ENCODE results near the gene PPP6C.
"Not testable (repeated sequence)": the region's sequence is repeated elsewhere in the genome, so short reads cannot be mapped to it uniquely, and the experiment has no call there.

Gene PPP6C

GRCh38 chr9:125189361-125190289 is at the start of gene PPP6C:
PPP6C (minus strand) TSS chr9:125189803; CDS start chr9:125189718, 85 bp downstream.
- H3K4me3 Mint-ChIP-seq: peak within 1 kb of the TSS; percentile 96
- H3K27ac Mint-ChIP-seq: peak within 1 kb of the TSS; percentile 97
- H3K4me1 Mint-ChIP-seq (ENCODE audit: low read depth): peaks cover 66% of the 10 kb centered on the region
- H3K36me3 Mint-ChIP-seq: no peaks in the 10 kb centered on the region
- no peaks in the 10 kb centered on the region for H3K9me3 Mint-ChIP-seq (ENCODE audit: low read depth)
- no peaks in the 10 kb centered on the region for H3K27me3 Mint-ChIP-seq

GRCh38 chr9:125238915-125239446 is 49.4 kb upstream of the PPP6C start:
- peaks cover 59% of the 10 kb centered on the region for H3K4me1 Mint-ChIP-seq (ENCODE audit: low read depth)
- H3K27me3 Mint-ChIP-seq: no peaks in the 10 kb centered on the region
- H3K36me3 Mint-ChIP-seq: peaks cover 33% of the 10 kb centered on the region
- H3K4me3 Mint-ChIP-seq: peak overlapping the region; percentile 98
- peak overlapping the region; percentile 71 for H3K27ac Mint-ChIP-seq
- no peaks in the 10 kb centered on the region for H3K9me3 Mint-ChIP-seq (ENCODE audit: low read depth)

GRCh38 chr9:125238127-125238914 is 48.7 kb upstream of the PPP6C start:
- peak overlapping the region; percentile 98 for H3K4me3 Mint-ChIP-seq
- no peaks in the 10 kb centered on the region for H3K9me3 Mint-ChIP-seq (ENCODE audit: low read depth)
- H3K4me1 Mint-ChIP-seq (ENCODE audit: low read depth): peaks cover 57% of the 10 kb centered on the region
- peaks cover 33% of the 10 kb centered on the region for H3K36me3 Mint-ChIP-seq
- peak overlapping the region; percentile 71 for H3K27ac Mint-ChIP-seq
- H3K27me3 Mint-ChIP-seq: no peaks in the 10 kb centered on the region

GRCh38 chr9:125236520-125237159 is 47.0 kb upstream of the PPP6C start:
- peaks cover 49% of the 10 kb centered on the region for H3K4me1 Mint-ChIP-seq (ENCODE audit: low read depth)
- not testable (repeated sequence) for H3K27me3 Mint-ChIP-seq; H3K9me3 Mint-ChIP-seq (ENCODE audit: low read depth)
- peak overlapping the region; percentile 71 for H3K27ac Mint-ChIP-seq
- H3K4me3 Mint-ChIP-seq: peak overlapping the region; percentile 98
- H3K36me3 Mint-ChIP-seq: peaks cover 33% of the 10 kb centered on the region

- no peaks in the 10 kb centered on the region for H3K9me3 Mint-ChIP-seq (ENCODE audit: low read depth)
- H3K4me1 Mint-ChIP-seq (ENCODE audit: low read depth): peaks cover 49% of the 10 kb centered on the region
- no peaks in the 10 kb centered on the region for H3K27me3 Mint-ChIP-seq
- H3K4me3 Mint-ChIP-seq: peak overlapping the region; percentile 98
- peak overlapping the region; percentile 71 for H3K27ac Mint-ChIP-seq
- H3K36me3 Mint-ChIP-seq: peaks cover 31% of the 10 kb centered on the region
Observed at GRCh38 chr9:125235804-125236519, 46.4 kb upstream of the PPP6C start.

GRCh38 chr9:125234099-125234498 is 44.5 kb upstream of the PPP6C start:
- H3K27me3 Mint-ChIP-seq; H3K9me3 Mint-ChIP-seq (ENCODE audit: low read depth); H3K4me3 Mint-ChIP-seq; H3K27ac Mint-ChIP-seq: not testable (repeated sequence)
- Mint-ChIP-seq H3K4me1 (ENCODE audit: low read depth) (peaks cover 46% of the 10 kb centered on the region), H3K36me3 (peaks cover 25% of the 10 kb centered on the region)

- H3K9me3 Mint-ChIP-seq (ENCODE audit: low read depth): no peaks in the 10 kb centered on the region
- peak overlapping the region; percentile 23 for H3K27ac Mint-ChIP-seq
- no peaks in the 10 kb centered on the region for H3K27me3 Mint-ChIP-seq
- H3K4me1 Mint-ChIP-seq (ENCODE audit: low read depth): peaks cover 42% of the 10 kb centered on the region
- H3K4me3 Mint-ChIP-seq: no peak overlapping the region
- peaks cover 21% of the 10 kb centered on the region for H3K36me3 Mint-ChIP-seq
Observed at GRCh38 chr9:125233678-125234077, 44.1 kb upstream of the PPP6C start.

- Mint-ChIP-seq H3K4me3 (no peak overlapping the region), H3K27ac (no peak overlapping the region), H3K36me3 (no peaks in the 10 kb centered on the region), H3K9me3 (ENCODE audit: low read depth) (no peaks in the 10 kb centered on the region), H3K4me1 (ENCODE audit: low read depth) (no peaks in the 10 kb centered on the region), H3K27me3 (no peaks in the 10 kb centered on the region)
Observed at GRCh38 chr9:125227761-125228160, 38.2 kb upstream of the PPP6C start.

- not testable (repeated sequence) for H3K27me3 Mint-ChIP-seq; H3K4me1 Mint-ChIP-seq (ENCODE audit: low read depth); H3K27ac Mint-ChIP-seq; H3K4me3 Mint-ChIP-seq; H3K9me3 Mint-ChIP-seq (ENCODE audit: low read depth); H3K36me3 Mint-ChIP-seq
Observed at GRCh38 chr9:125224858-125225257, 35.3 kb upstream of the PPP6C start.

- Mint-ChIP-seq H3K36me3 (peaks cover 11% of the 10 kb centered on the region), H3K4me3 (no peak overlapping the region), H3K9me3 (ENCODE audit: low read depth) (no peaks in the 10 kb centered on the region), H3K27ac (no peak overlapping the region), H3K27me3 (no peaks in the 10 kb centered on the region), H3K4me1 (ENCODE audit: low read depth) (peaks cover 3% of the 10 kb centered on the region)
Observed at GRCh38 chr9:125218621-125219020, 29.0 kb upstream of the PPP6C start.

GRCh38 chr9:125214186-125214585 is 24.6 kb upstream of the PPP6C start:
- Mint-ChIP-seq H3K36me3 (peaks cover 17% of the 10 kb centered on the region), H3K27ac (no peak overlapping the region), H3K27me3 (no peaks in the 10 kb centered on the region), H3K9me3 (ENCODE audit: low read depth) (no peaks in the 10 kb centered on the region), H3K4me1 (ENCODE audit: low read depth) (peaks cover 3% of the 10 kb centered on the region), H3K4me3 (no peak overlapping the region)

- Mint-ChIP-seq H3K27me3 (no peaks in the 10 kb centered on the region), H3K36me3 (peaks cover 15% of the 10 kb centered on the region)
Observed at GRCh38 chr9:125204477-125204876, 14.9 kb upstream of the PPP6C start.

GRCh38 chr9:125202846-125203618 is 13.4 kb upstream of the PPP6C start:
- Mint-ChIP-seq H3K9me3 (ENCODE audit: low read depth) (no peaks in the 10 kb centered on the region), H3K27me3 (no peaks in the 10 kb centered on the region), H3K4me3 (no peak overlapping the region), H3K27ac (no peak overlapping the region), H3K4me1 (ENCODE audit: low read depth) (peaks cover 27% of the 10 kb centered on the region), H3K36me3 (peaks cover 12% of the 10 kb centered on the region)

More at GRCh38 chr9:125204477-125204876, 14.9 kb upstream of the PPP6C start:
- H3K9me3 Mint-ChIP-seq (ENCODE audit: low read depth): no peaks in the 10 kb centered on the region
- peaks cover 20% of the 10 kb centered on the region for H3K4me1 Mint-ChIP-seq (ENCODE audit: low read depth)
- H3K27ac Mint-ChIP-seq: no peak overlapping the region
- H3K4me3 Mint-ChIP-seq: no peak overlapping the region

All from activated naive CD8-positive, alpha-beta T cell (primary cell).